VCaP (cell line): ENCODE measurements around the gene TMEM242.

Experiments
- H3K27ac ChIP-seq: fragments of 450-650 bp; 2 replicates; pipeline ENCODE4 v1.5.1; 2017
- TF ChIP-seq, protein P1 (sequence below): fragments of 450-650 bp; conservative IDR thresholded peaks from 2 replicates; pipeline ENCODE4 v1.5.1; 2017; ENCODE audit warnings: mild to moderate bottlenecking, moderate library complexity

The TMEM242 gene

DNA sequence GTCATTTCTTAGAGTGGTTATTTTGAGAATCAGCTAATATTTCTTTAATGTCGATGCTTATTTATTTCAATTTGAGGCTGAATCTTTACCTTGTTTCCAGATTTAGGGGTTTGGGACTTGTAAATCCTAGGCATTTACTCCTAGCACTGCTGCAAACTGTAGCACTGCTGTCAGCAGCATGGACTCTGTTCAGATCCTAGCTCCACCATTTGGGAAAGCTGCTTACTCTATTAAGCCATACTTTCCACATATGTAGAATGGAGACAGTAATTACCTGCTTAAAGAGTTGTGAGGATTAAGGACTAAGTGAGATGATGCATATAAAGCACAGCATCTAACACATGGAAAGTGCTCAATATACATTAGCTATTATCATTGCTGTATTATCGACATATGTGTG, 28.7 kb downstream of the TMEM242 start:
- TF ChIP-seq, protein P1, sequence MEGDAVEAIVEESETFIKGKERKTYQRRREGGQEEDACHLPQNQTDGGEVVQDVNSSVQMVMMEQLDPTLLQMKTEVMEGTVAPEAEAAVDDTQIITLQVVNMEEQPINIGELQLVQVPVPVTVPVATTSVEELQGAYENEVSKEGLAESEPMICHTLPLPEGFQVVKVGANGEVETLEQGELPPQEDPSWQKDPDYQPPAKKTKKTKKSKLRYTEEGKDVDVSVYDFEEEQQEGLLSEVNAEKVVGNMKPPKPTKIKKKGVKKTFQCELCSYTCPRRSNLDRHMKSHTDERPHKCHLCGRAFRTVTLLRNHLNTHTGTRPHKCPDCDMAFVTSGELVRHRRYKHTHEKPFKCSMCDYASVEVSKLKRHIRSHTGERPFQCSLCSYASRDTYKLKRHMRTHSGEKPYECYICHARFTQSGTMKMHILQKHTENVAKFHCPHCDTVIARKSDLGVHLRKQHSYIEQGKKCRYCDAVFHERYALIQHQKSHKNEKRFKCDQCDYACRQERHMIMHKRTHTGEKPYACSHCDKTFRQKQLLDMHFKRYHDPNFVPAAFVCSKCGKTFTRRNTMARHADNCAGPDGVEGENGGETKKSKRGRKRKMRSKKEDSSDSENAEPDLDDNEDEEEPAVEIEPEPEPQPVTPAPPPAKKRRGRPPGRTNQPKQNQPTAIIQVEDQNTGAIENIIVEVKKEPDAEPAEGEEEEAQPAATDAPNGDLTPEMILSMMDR = no peak
- H3K27ac ChIP-seq = no peak overlapping the region

DNA sequence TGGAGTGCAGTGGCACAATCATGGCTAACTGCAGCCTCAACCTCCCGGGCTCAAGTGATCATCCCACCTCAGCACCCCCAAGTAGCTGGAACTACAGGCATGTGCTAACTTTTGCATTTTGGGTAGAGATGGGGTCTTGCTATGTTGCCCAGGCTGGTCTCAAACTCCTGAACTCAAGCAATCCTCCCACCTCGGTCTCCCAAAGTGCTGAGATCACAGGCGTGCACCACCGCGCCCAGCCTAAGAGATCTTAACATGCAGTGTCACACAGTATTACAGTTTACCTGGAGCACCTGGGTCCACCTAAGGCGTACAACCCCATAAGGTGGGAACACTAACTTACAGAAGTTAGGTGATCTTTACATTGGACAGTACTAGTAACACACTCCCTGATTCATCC, 29.5 kb downstream of the TMEM242 start:
- TF ChIP-seq, protein P1 = no peak

DNA sequence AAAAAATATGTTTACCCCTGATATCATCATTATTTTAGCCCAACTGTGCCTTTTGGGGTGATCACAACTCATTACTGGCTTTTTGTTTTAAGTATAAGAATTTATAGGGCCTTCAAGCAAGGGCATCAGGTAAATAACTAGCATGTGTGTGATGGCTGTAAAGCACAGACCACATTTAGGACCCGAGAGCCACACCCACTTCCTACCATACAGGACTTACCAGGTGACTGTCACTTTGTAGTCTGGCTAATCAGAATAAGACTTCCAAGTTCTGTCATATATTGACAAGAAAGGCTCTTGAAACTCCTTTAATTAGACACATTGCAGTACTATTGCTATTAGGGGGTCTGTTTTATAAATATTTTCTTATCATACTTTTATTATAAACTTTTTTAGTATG, 31.1 kb downstream of the TMEM242 start:
- H3K27ac ChIP-seq = no peak overlapping the region
- TF ChIP-seq, protein P1 = no peak

More for the DNA sequence above, 29.5 kb downstream of the TMEM242 start:
- H3K27ac ChIP-seq = no peak overlapping the region

DNA sequence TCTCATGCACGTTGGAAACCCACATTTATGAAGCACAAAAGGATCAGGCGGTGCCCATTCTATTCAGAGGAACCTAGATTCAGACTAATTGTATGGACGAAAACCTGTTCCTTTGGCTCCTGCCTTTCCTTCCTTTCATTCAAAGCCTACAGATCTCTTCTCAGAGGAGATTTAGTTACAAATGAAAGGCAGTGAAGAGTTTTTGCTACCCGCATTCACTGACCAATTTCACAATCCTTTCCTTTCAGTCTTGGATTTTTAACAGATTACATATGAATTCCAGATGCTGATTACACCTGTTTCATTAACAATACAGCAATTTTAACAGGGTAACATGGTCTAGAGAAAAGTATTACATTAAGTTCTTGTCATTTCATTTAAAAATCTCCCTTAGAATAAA, 32.0 kb downstream of the TMEM242 start:
- TF ChIP-seq, protein P1 = no peak
- H3K27ac ChIP-seq = no peak overlapping the region

DNA sequence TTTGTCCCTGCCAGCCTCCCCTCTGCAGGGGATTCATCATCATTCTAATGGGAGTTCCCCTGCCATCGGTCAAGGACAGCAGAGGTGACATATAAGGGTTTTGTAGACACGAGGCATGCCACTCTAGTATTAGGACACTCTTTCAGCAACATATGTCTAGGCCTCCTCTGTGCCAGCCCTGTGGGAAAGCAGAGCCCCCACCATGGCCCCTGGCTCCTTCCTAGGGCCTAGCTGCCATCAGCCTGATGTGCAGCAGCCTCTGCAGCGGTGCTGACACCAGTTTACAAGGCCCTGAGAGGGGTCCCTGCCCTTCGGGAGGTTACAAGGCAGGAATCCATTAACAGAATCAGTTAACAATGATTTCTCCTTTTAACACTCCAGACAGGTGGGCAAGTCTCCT, 32.5 kb downstream of the TMEM242 start:
- TF ChIP-seq, protein P1 = no peak

DNA sequence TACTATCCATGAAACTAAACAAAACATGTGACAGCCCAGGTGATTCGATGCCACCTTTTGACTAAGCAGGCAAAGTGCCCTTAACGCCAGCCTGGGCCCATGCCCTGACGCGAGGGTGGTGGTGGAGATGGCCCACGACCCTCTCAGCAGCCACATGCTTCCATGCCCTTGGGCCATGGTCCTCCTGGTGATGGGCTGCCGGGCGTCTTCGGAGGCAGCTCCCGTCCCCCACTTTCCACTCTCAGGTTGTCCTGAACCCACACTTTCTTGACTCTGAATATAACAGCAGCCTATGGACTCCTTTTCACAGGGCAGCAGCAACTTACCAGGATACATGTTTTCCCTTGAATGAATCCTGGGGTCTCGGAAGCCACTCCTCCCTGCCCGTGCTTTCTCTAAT, 33.6 kb downstream of the TMEM242 start:
- TF ChIP-seq, protein P1 = no peak
- no peak overlapping the region for H3K27ac ChIP-seq

More for the DNA sequence above, 32.5 kb downstream of the TMEM242 start:
- no peak overlapping the region for H3K27ac ChIP-seq

DNA sequence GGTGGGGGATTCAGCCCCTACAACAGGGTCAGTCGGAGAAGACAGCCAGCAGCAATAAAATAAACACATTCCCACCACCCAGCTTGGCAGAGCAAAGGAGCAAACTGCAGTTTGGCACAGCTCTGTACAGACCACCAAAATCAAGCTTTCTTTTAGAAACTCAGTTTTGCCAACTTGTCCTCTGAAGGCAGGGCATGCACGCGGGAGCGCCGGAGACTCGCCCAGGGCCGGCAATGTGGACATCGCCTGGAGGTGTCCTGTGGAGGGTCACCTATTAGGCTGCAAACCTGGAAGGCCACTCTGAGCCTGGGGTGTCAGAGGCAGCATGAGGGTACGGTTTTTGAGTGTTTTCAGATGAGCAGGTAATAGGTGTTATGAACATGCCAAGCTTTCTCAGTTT, 34.7 kb downstream of the TMEM242 start:
- TF ChIP-seq, protein P1 = no peak
- no peak overlapping the region for H3K27ac ChIP-seq

DNA sequence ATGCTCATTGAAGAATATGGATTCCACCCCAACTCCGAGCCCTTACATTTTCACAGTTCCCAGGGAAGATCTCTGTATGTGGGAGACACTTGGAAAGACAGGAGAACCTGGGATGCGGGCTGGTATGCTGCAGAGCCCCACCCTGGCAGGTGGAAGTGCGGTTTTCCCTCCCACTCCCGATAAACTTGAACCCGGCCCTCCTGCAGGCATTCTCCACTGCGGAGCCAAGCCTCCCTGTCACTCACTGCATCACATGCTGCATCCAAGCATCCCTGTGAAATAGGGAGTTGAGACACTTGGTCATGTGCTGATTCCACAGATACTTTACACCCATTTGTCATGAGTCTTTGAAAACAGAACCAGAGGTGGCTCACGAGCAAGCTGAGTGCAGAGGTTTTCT, 35.4 kb downstream of the TMEM242 start:
- H3K27ac ChIP-seq = no peak overlapping the region
- TF ChIP-seq, protein P1 = no peak
